ENCODE results near the gene VMAC. TPM values are rescaled to one million over a fixed set of nuclear protein-coding genes. Genes with fewer than 3 reads are reported as not detected.
"Not testable (repeated sequence)": the region's sequence is repeated elsewhere in the genome, so short reads cannot be mapped to it uniquely, and the experiment has no call there.

Gene VMAC
- polyA plus RNA-seq, 3 donors, result 4.4 to 4.7 (median 4.5) TPM

GRCh38 chr19:5883157-5883873, 21.4 kb upstream of the VMAC start:
- not testable (repeated sequence) for DNase-seq (ENCODE audit: low read depth in 3 of 3, low spot score in 2 of 3)

- not testable (repeated sequence) for DNase-seq (ENCODE audit: low read depth in 3 of 3, low spot score in 2 of 3)
These were observed 20.4 kb upstream of the VMAC start for GRCh38 chr19:5884065-5884811.

- no peak for DNase-seq (ENCODE audit: low read depth in 3 of 3, low spot score in 2 of 3)
These were observed 15.2 kb upstream of the VMAC start for GRCh38 chr19:5889288-5889971.

- DNase-seq (ENCODE audit: low read depth in 3 of 3, low spot score in 2 of 3), result no peak
These were observed 14.6 kb upstream of the VMAC start for GRCh38 chr19:5890099-5890498.

GRCh38 chr19:5891572-5891937, 13.1 kb upstream of the VMAC start:
- DNase-seq (ENCODE audit: low read depth in 3 of 3, low spot score in 2 of 3), result no peak

GRCh38 chr19:5891938-5892771, 12.5 kb upstream of the VMAC start:
- no peak for DNase-seq (ENCODE audit: low read depth in 3 of 3, low spot score in 2 of 3)

- no peak for DNase-seq (ENCODE audit: low read depth in 3 of 3, low spot score in 2 of 3)
These were observed 11.8 kb upstream of the VMAC start for GRCh38 chr19:5892772-5893275.

GRCh38 chr19:5893296-5893903, 11.3 kb upstream of the VMAC start:
- no peak for DNase-seq (ENCODE audit: low read depth in 3 of 3, low spot score in 2 of 3)

GRCh38 chr19:5893907-5894703, 10.6 kb upstream of the VMAC start:
- DNase-seq (ENCODE audit: low read depth in 3 of 3, low spot score in 2 of 3), result no peak

- no peak for DNase-seq (ENCODE audit: low read depth in 3 of 3, low spot score in 2 of 3)
These were observed 9.8 kb upstream of the VMAC start for GRCh38 chr19:5894704-5895349.

- DNase-seq (ENCODE audit: low read depth in 3 of 3, low spot score in 2 of 3), result no peak
These were observed 9.3 kb upstream of the VMAC start for GRCh38 chr19:5895409-5895808.

GRCh38 chr19:5895890-5896289, 8.8 kb upstream of the VMAC start:
- no peak for DNase-seq (ENCODE audit: low read depth in 3 of 3, low spot score in 2 of 3)

GRCh38 chr19:5896365-5897076, 8.2 kb upstream of the VMAC start:
- DNase-seq (ENCODE audit: low read depth in 3 of 3, low spot score in 2 of 3), result no peak

GRCh38 chr19:5897189-5897969, 7.3 kb upstream of the VMAC start:
- no peak for DNase-seq (ENCODE audit: low read depth in 3 of 3, low spot score in 2 of 3)

GRCh38 chr19:5899728-5900526, 4.7 kb upstream of the VMAC start:
- no peak for DNase-seq (ENCODE audit: low read depth in 3 of 3, low spot score in 2 of 3)

- DNase-seq (ENCODE audit: low read depth in 3 of 3, low spot score in 2 of 3), result no peak
These were observed 3.7 kb upstream of the VMAC start for GRCh38 chr19:5900976-5901375.

All from right renal cortex interstitium (tissue), 3 donors.